Effector CD8-positive, alpha-beta T cell (primary cell): Measurements from ENCODE around the gene SLC26A8.
"Not testable (repeated sequence)": the region's sequence is repeated elsewhere in the genome, so short reads cannot be mapped to it uniquely, and the experiment has no call there.

Experiments
- DNase-seq: peaks from one replicate; lab custom pipeline; 2025; lab: John Stamatoyannopoulos, UW

Gene SLC26A8

DNA sequence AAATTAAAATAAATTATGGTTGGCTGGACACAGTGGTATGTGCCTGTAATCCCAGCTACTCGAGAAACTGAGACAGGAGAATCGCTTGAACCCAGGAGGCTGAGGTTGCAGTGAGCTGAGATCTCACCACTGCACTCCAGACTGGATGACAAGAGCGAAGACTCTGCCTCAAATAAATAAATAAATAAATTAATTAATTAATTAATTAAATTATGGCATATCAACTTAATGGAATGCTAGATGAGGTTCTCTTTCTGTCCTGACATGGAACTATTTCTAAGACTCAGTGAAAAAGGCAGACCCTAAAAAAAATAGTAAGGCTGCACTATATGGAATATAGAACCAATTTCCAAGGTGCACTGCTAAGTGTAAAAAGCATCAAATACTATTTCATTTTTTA lies 108.4 kb downstream of the SLC26A8 start:
- DNase-seq, result no peak

DNA sequence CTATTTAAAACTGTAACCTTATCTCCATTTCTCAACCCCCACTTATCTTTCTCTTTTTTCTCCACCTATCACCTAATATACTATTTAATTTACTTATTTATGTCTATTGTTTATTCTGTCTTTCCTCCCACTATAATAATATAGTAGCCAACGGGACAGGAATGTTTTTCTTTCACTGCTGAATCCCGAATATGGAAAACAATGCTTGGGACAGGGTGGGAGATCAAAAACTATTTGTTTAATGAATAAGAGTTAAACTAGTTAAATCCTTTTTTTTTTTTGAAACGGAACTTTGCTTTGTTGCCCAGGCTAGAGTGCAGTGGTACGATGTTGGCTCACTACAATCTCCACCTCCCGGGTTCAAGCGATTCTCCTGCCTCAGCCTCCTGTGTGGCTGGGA lies 109.9 kb downstream of the SLC26A8 start:
- DNase-seq, result no peak

DNA sequence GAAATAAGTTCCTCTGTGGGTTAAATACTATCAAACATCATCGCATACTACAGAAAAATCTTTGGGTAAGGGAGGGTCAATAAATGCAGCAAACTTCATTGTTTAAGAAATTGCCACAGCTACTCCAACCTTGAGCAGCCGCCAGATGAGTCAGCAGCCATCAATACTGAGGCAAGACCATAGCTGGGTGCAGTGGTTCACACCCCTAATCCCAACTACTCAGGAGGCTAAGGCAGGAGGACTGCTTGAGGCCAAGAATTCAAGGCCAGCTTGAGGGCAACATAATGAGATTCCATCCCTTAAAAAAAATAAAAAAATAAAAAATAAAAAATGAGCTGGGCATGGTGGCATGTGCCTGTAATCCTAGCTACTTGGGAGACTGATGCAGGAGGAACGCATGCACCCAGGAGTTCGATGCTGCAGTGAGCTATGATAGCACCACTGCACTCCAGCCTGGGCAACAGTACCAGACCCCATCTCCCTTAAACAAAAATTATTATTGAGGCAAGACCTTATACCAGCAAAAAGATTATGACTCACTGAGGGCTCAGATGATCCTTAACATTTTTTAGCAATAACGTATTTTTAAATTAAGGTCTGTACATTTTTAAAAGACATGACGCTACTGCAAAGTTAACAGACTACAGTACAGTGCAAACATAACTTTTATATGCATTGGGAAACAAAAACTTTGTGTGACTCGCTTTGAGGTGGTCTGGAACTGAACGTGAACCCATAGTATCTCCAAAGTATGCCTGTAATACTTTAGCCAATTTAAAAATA lies 112.4 kb downstream of the SLC26A8 start:
- no peak for DNase-seq

DNA sequence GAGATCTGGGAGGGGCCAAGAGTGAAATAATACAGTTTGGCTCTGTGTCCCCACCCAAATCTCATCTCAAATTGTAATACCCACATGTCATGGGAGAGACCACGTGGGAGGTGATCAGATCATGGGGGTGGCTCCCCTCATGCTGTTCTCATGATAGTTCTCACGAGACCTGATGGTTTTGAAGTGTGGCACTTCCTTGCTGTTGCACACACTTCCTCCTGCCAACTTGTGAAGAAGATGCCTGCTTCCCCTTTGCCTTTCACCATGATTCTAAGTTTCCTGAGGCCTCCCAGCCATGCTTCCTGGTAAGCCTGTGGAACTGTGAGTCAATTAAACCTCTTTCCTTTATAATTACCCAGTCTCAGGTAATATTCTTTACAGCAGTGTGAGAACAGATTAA lies 114.9 kb downstream of the SLC26A8 start:
- not testable (repeated sequence) for DNase-seq

DNA sequence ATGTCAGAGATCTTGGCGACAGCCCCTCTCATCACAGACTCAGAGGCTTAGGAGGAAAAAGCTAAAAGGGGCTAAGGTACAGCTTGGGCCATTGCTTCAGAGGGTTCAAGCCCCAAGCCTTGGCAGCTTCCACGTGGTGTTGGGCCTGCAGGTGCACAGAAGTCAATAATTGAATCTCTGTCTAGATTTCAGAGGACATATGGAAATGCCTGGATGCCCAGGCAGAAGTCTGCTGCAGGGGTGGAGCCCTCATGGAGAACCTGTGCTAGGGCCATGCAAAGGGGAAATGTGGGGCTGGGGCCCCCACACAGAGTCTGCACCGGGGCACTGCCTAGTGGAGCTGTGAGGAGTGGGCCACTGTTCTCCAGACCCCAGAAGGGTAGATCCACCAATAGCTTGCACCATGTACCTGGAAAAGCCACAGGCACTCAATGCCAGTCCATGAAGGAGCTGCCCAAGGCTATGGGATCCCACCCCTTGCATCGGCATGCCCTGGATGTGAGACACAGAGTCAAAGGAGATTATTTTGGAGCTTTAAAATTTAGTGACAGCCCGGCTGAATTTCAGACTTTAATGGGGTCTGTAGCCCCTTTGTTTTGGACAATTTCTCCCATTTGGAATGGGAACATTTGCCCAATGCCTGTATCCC lies 115.6 kb downstream of the SLC26A8 start:
- DNase-seq, result not testable (repeated sequence)

DNA sequence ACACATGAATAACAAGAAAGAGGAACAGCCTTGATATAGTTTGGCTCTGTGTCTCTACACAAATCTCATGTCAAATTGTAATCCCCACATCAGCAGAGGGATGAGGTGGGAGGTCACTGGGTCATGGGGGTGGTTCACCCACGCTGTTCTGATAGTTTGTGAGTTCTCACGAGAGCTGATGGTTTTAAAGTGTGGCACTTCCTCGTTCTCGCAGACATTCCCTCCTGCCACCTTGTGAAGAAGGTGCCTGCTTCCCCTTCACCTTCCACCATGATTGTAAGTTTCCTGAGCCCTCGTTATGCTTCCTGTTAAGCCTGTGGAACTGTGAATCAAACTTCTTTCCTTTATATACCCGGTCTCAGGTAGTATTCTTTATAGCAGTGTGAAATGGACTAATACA lies 116.7 kb downstream of the SLC26A8 start:
- DNase-seq, result no peak

DNA sequence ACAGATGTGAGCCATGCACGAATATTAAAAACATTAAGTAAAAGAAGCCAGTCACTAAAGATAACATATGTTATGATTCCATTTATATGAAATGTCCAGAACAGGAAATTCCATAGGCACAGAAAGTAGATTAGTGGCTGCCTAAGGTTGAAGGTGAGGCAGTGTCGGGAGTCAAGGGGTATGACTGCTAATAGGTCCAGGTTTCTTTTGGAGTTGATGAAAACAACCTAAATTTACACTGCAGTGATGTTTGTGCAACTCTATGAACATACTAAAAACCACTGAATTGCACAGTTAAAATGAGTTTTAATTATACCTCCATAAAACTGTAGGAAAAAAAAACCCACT lies 118.0 kb downstream of the SLC26A8 start:
- no peak for DNase-seq

DNA sequence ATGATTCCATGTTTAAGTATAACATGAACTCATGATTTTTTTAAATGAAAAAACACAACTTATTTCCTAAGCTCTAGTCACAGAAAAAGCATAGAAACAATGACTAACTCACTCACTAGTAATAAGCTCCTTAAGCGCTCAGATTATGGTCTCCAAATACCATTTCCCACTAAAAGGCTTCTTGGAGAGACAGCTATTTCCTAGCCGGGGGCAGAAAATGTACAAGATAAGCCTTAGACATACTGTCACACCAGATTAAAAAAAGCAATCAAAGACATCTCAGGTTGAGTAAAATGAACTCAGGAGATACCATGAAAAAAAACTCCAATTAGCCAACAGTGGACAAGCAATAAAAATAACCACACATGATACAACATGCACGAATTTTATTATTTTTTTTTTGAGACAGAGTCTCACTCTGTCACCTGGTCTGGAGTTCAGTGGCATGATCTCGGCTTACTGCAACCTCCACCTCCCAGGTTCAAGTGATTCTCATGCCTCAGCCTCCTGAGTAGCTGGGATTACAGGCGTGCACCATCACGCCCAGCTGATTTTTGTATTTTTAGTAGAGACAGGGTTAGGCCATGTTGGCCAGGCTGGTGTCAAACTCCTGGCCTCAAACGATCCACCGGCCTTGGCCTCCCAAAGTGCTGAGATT lies 118.5 kb downstream of the SLC26A8 start:
- DNase-seq, result no peak

DNA sequence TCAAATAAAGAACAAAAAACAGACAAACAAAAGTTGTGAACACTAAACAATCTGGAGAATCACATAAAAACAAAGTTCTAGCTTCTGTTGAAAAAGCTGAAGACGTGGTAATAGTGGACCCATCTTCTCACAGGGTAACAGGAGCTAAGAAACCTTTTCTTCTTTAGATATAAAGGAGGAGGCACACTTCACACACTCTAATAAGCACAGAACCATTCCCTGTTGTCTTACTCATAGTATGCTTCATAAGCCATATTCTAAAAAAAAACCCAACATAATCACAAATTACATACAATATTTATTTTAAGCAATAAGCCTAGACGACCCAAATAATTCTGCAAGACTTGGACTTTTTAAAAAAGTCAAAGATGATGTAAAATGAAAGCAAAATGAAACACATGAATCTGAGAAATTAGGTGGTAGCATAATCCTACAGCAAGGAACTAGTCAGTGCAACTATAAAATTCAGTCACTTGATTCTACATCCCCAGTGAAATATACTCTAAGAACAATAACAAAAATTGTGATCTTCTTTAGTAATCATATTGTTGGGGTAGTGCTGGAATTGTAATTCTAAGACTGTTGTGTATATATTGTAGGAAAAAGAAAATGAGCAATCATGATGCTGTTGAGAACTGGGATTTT lies 119.2 kb downstream of the SLC26A8 start:
- DNase-seq, result no peak

DNA sequence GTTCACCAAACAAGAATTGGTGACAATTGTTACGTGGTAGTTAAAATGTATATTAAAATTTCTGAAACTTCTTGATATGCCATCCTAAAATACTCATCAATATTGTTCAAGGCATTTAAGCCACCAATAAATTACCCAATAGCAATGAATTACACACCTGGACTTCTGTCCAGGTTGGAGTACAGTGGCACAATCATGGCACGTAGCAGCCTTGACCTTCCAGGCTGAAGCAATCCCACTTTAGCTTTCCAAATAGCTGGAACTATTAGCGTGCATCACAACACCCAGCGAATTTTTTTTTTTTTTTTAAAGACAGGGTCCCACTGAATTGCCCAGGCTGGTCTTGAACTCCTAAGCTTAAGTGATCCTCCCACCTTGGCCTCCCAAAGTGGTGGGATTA lies 120.8 kb downstream of the SLC26A8 start:
- no peak for DNase-seq

DNA sequence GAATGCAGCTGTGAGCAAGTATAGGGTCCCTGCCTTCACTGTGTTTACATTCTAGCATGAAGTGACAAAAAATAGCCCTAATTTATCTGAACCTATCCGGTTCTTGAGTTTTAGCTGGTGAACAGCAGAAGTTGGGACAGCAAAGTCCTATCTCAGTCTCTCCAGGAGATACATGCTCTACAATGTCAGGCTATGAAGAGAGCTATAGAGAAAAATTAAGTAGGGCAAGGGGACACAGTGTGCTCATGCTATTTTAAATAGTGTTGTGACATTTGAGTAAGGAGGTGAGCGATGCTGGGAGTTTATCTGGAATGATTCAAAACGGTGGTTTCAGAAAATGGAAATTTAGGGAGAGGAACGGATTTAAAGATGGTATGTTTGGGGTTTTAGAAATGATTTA lies 124.0 kb downstream of the SLC26A8 start:
- no peak for DNase-seq

DNA sequence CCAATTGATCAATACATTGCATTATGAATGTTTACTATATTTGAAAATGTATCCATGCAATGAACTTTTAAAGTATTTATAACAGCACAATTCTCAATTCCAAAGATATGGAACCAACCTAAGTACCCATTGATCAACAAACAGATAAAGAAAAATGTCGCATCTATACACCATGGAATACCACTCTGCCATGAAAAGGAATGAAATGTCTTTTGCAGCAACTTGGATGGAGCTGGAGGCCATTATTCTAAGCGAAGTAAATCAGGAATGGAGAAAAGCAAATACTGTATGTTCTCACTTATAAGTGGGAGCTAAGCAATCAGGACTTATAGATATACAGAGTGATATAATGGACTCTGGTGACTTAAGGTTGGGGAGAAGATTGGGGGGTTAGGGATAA lies 126.4 kb downstream of the SLC26A8 start:
- no peak for DNase-seq

DNA sequence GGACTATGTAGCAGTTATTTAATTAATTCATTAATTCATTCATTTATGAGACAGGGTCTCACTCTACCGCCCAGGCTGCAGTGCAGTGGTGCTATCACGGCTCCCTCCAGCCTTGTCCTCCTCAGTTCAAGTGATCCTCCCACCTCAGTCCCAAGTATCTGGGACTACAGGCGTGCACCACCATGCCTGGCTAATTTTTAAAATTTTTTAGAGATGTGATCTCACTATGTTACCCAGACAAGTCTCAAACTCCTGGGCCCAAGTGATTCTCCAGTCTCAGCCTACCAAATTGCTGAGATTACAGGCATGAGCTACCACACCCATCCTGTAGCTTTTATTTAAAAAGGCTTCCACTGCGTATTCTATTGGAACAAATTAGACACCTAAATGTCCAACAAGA lies 127.0 kb downstream of the SLC26A8 start:
- DNase-seq, result no peak

DNA sequence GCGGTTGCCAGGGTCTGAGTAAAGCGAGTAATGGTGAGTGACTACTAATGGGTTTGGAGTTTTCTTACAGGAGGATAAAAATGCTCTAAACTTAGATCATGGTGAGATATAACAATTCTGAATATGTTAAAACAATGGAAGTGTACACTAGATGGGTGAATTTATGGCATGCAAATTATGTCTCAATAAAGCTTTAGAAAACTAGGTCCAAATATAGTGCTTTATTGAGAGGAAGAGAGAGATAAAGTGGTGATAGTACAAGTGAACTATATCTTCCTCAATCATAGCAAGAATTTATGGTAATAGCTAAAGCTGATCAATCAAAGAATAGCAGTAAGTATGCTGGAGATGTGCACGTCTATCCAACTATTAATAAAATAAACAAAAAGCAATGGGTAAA lies 127.4 kb downstream of the SLC26A8 start:
- DNase-seq, result no peak

DNA sequence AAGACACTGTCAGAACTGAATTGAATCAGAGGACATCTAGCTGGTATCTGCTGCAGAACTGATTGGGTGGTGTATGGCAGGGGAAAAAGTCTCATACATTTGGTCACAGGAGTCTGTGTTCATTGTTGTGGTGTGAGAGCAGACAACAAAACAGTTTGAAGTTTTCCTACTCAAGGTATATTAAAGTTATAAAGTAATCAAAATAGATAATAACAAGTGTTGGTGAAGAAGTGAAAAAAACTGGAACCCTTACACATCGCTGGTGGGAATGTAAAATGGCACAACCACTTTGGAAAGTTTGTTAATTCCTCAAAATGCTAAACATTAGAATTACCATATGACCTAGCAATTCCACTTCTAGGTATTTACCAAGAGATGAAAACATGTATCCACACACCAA lies 128.2 kb downstream of the SLC26A8 start:
- no peak for DNase-seq

DNA sequence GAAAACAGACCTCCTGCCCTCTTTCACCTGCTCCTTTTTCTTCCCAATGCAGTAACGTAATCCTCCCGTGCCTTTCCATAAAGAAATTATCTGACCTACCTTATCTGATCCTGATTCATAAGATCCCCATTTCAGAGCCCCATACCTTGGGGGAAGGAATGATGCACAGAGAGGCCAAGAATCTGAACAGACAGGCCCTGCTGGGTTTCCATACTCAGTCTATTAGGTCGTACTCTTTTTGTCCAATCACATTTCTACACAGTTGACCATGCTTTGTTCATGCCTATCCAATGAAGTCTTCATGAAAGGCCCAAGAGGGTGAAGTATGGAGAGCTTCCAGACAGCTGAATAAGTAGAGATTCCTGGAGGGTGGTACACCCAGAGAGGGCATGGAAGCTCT lies 128.9 kb downstream of the SLC26A8 start:
- DNase-seq, result no peak

DNA sequence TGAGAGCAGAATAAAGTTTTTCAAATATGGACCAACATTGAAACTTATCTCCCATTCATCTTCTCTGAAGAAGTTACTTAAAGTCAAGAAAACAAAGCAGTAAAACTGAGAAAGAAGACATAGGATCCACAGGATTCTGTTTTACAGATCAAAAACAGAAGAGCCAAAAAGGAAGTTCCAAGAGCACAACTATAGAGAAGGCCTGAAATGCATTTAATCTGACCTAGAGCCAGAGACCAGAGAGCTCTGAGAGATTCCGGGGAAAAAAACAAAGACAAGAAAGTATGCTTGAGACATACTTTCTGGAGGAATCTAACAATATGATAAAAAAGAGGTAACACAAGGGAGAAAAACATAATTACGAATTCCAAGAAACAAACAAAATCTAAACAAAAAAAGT lies 129.7 kb downstream of the SLC26A8 start:
- no peak for DNase-seq
